Activated naive CD8-positive, alpha-beta T cell (primary cell): ENCODE measurements around the gene SPATA20.

Experiments
- H3K27ac Mint-ChIP-seq: one replicate; pipeline ENCODE4 v1.8.0; 2021; ENCODE audit warnings: mixed read lengths
- H3K27me3 Mint-ChIP-seq: one replicate; pipeline ENCODE4 v1.8.0; 2021; ENCODE audit warnings: mixed read lengths
- H3K36me3 Mint-ChIP-seq: one replicate; pipeline ENCODE4 v1.8.0; 2021; ENCODE audit warnings: mixed read lengths
- H3K4me1 Mint-ChIP-seq: one replicate; pipeline ENCODE4 v1.8.0; 2021; ENCODE audit warnings: low read depth, mixed read lengths
- H3K4me3 Mint-ChIP-seq: one replicate; pipeline ENCODE4 v1.8.0; 2021; ENCODE audit warnings: mild to moderate bottlenecking, mixed read lengths
- H3K9me3 Mint-ChIP-seq: one replicate; pipeline ENCODE4 v1.8.0; 2021; ENCODE audit warnings: low read depth, mixed read lengths

The SPATA20 gene

DNA sequence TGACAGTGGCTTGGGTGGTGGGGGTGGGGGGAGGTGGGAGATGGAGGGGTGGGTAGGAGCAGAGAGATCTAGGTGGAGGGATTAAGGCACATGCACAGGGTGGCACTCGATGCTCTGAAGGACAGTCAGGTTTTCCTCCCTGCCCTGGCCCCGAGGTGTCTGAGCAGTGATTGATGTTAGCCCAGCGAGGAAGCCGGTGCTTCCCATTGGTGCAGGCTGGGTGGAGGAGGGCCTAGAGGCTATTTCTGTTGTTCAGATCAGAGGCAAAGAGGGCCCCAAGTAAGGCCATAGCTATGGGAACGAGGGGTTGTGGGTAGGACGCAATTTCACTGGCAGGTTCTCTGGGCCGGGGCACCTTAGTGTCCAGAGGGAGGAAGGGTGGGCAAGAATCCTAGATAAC is 36.7 kb downstream of the SPATA20 start:
- Mint-ChIP-seq H3K27me3 (peaks cover 2% of the 10 kb centered on the region), H3K36me3 (no peaks in the 10 kb centered on the region), H3K4me1 (no peaks in the 10 kb centered on the region), H3K27ac (no peak overlapping the region), H3K9me3 (no peaks in the 10 kb centered on the region), H3K4me3 (no peak overlapping the region)

DNA sequence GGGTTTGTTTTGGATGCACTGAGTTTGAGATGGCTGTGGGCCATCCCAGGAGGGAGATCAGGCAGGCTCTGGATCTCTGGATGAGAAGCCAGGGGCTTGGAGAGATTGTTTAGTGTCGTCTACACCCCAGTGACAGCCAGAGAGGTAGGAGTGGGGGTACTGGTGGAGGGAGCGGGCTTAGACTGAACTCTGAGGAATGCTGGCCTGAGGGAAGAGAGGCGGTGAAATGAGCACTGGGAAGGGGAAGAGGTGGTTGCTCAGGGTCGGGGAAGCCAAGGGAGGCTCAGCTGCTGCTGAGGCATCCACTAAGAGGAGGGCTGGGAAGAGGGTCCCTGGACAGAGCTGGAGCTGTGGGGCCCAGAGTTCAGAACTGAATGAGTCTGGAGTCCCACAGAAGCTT is 37.1 kb downstream of the SPATA20 start:
- Mint-ChIP-seq H3K27me3 (peaks cover 2% of the 10 kb centered on the region), H3K27ac (no peak overlapping the region)

DNA sequence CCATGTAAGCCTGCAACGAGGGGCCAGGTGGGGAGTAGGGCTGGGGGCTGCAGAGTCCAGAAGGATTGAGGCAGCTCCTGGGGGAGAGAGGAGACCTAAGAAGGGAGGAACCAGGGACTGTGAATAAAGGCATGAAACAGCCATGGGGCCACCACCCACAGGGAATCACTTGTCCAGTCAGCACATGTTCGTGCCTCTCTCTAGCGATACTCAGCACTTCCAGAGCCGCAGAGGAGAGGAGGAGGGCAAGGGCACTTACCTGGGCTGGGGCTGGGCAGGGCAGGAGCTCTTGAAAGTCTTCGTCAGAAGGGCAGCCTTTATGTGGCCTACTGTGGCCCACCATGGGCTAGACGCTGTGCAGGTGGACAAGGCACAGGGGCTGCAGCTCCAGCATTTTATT is 37.8 kb downstream of the SPATA20 start:
- Mint-ChIP-seq H3K27ac (no peak overlapping the region), H3K27me3 (peaks cover 2% of the 10 kb centered on the region), H3K36me3 (no peaks in the 10 kb centered on the region), H3K4me3 (no peak overlapping the region), H3K9me3 (no peaks in the 10 kb centered on the region), H3K4me1 (no peaks in the 10 kb centered on the region)

More for the DNA sequence above, 37.1 kb downstream of the SPATA20 start:
- no peak overlapping the region for H3K4me3 Mint-ChIP-seq
- H3K36me3 Mint-ChIP-seq = no peaks in the 10 kb centered on the region
- no peaks in the 10 kb centered on the region for H3K4me1 Mint-ChIP-seq
- H3K9me3 Mint-ChIP-seq = no peaks in the 10 kb centered on the region

DNA sequence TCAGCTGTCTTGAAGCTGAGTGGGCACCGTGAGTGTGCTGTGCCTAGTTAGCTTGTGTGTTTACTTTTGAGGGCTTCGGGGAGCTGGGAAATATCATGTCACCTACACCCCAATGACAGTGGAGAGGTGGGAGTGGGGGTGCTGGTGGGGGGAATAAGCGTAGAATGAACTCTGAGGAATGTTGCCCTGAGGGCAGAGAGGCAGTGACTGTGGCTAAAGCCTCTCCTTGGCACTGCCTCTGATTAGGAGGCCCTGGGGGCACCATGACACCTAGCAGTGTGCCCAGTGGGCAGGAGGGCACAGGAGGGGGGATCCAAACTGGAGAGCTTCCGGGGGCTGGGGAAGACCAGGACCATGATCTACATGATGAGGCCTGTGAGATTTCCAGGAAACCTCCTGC is 38.4 kb downstream of the SPATA20 start:
- Mint-ChIP-seq H3K4me3 (no peak overlapping the region), H3K4me1 (no peaks in the 10 kb centered on the region), H3K36me3 (no peaks in the 10 kb centered on the region), H3K27me3 (peaks cover 2% of the 10 kb centered on the region), H3K9me3 (no peaks in the 10 kb centered on the region), H3K27ac (no peak overlapping the region)

DNA sequence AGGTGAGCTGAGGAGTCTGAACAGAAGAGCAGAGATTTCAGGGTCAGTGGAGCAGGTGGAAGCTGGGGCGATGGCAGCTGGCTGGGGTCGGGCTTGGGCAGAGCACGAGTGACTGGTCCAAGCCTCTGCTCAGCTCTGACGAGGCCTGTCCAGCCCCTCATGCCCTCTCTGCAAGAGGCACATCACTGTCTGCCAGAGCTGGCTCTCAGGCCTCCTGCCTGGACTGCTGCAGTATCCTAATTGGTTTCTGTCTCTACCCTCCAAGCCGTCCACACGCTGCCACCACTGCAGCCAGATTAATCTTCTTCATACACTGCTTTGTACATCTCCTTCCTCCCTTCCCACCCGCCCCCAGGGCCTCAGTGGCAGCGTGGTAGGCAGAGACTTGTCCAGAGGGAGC is 38.9 kb downstream of the SPATA20 start:
- H3K9me3 Mint-ChIP-seq = no peaks in the 10 kb centered on the region
- no peaks in the 10 kb centered on the region for H3K36me3 Mint-ChIP-seq
- no peak overlapping the region for H3K4me3 Mint-ChIP-seq
- H3K27me3 Mint-ChIP-seq = peaks cover 2% of the 10 kb centered on the region
- H3K4me1 Mint-ChIP-seq = no peaks in the 10 kb centered on the region
- H3K27ac Mint-ChIP-seq = no peak overlapping the region

DNA sequence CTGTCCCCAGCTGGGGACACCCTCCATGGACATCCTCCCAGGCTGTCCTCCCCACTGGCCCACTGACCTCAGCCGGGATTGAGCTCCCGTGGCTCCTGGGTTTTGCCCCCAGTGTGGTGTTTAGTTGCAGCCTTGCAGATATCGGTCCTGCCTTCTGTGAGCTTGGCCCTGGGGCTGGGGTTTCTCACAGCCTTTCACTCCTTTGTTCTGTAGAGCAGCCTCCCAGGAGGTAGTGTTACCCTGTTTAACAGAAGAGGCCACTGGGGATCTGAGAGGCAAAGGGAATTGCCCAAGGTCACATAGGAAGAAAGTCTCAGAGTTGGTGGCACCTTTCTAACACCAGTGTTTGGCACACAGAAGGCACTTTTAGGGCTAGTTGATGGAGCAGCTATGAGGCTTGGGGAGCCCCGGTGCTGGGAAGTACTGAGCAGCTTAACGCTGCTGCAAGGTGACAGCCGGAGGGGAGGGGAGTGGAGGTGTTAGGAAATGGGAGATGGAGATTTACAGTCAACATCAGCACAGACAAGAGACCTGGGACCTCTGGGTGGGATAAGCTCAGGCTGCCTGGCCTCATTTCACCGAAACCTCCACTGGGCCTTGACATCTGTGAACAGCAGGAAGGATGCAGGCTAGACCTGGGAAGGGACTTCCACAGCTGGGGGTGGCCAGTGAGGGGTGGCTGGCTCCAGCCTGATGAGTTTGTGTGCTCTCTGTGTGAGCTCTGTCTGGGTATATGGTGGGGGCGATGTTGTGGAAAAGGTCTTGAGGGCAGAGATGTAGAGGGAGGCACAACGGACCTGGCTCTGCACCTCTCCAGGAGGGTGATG is 39.7 kb downstream of the SPATA20 start:
- no peaks in the 10 kb centered on the region for H3K9me3 Mint-ChIP-seq
- no peaks in the 10 kb centered on the region for H3K36me3 Mint-ChIP-seq
- no peaks in the 10 kb centered on the region for H3K4me1 Mint-ChIP-seq
- no peak overlapping the region for H3K27ac Mint-ChIP-seq
- H3K27me3 Mint-ChIP-seq = no peaks in the 10 kb centered on the region
- H3K4me3 Mint-ChIP-seq = no peak overlapping the region

DNA sequence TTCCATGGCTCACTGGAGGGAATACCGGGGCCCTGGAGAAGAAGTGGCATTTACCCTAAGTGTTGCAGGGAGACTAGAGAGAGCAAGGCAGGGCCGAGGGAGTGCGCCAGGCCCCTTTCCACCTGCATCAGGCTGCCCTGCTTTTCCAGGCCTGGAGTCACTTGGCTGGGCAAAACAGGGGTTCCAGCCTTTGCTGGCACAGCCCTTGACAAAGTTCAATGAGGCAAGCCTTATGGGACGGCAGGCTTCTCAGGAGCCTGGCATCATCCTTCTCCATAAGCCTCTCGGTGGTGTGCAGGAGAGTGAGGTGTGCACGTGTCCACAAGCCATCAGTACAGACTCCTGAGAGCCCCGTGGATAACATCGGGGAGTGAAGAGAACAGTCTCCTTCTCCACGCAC is 40.6 kb downstream of the SPATA20 start:
- Mint-ChIP-seq H3K9me3 (no peaks in the 10 kb centered on the region), H3K4me3 (no peak overlapping the region), H3K36me3 (no peaks in the 10 kb centered on the region), H3K27ac (no peak overlapping the region), H3K4me1 (no peaks in the 10 kb centered on the region), H3K27me3 (no peaks in the 10 kb centered on the region)

DNA sequence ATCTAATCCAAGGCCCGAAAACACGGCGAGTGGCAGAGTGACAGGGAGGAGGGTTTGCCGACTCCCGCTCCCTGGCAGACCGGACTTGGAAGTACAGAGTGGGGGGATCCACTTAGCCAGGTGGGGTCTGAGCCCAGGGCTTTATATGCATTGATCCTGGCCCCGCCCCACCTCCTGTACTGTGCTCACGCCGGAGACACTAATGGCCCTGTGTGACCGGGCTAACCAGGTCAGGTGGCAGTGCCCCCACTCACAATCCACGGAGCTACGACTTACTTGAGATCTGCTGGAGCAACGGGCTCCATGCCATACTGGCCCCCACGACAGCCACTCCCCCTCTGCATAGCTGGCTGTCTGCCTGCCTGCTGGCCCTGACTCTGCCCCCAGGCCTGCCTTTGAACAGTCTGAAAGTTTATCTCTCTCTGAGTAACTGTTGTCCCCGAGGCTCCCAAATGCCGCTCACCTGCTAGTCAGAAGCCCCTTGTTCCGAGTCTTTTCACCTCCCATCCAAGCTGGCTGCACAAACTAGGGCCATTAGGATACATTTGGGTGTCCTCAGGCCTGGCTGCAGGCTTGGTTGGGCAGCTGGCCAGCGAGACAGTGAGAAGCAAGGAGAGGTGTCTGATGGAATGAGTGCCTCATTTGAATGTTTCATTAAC is 41.5 kb downstream of the SPATA20 start:
- no peaks in the 10 kb centered on the region for H3K4me1 Mint-ChIP-seq
- H3K27me3 Mint-ChIP-seq = no peaks in the 10 kb centered on the region
- no peaks in the 10 kb centered on the region for H3K36me3 Mint-ChIP-seq
- H3K4me3 Mint-ChIP-seq = no peak overlapping the region
- no peaks in the 10 kb centered on the region for H3K9me3 Mint-ChIP-seq
- H3K27ac Mint-ChIP-seq = no peak overlapping the region

DNA sequence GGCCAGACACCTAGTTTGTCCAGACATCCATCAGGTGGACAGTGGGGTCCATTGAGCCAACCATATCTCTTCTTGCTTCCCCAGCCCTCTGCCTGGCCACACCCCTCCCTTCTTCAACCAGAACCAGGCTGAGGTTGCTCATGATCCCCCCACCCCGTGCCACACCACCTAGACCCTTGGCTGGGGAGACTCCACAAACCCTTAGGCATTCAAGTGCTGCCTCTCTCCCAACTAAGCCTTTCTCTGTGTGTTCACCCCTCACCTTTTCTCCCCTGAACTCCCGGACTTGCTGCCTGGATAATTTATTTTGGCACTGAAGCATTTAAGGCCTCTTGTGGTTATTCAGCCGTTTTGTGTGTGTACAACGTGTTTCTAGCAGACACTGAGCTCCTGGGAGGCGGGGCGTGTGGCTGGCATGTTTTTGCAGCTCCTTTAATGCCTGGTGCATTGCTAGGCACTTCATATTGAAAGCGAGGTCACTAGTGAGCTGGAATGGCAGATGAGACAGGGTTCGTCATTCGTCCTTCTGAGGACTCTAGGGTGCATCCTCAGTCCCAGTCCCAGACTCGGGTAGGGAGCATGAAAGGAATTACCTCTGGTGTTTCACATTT is 42.2 kb downstream of the SPATA20 start:
- no peaks in the 10 kb centered on the region for H3K36me3 Mint-ChIP-seq
- no peak overlapping the region for H3K27ac Mint-ChIP-seq
- H3K4me1 Mint-ChIP-seq = no peaks in the 10 kb centered on the region
- H3K9me3 Mint-ChIP-seq = no peaks in the 10 kb centered on the region
- H3K27me3 Mint-ChIP-seq = no peaks in the 10 kb centered on the region
- no peak overlapping the region for H3K4me3 Mint-ChIP-seq

DNA sequence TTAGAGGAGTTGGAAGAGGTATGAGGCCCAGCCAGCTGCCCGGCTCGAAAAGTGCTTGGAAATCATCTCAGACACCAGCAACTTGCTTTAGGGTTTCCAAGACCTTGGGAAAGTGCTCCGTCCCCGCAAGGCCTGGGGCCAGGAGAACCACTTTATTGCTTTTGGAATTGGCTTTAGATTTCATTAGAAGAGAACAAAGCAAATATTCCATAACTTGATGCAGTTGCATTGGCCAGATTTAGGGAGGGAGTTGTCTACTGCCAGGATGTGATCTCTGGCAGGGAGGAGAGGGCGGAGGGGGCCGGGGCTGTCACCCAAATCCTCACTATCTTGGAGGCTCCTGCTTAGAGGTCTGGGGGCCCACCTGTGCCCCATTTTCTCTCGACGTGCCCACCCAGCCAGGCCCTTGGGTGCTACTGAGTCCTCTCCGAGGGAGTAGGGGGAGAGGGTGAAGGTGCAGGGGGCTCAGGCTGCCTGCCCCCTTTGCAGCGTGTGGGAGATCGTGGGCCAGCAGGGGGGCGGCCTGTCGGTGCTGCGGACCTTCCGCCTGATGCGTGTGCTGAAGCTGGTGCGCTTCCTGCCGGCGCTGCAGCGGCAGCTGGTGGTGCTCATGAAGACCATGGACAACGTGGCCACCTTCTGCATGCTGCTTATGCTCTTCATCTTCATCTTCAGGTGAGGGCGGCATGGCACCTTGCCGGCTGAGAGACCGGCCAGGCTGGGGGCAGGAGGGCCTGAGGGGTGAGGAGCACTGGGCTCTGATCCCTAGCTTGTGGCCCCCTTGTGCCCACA is 44.2 kb downstream of the SPATA20 start:
- Mint-ChIP-seq H3K36me3 (no peaks in the 10 kb centered on the region), H3K9me3 (no peaks in the 10 kb centered on the region), H3K27ac (no peak overlapping the region), H3K27me3 (no peaks in the 10 kb centered on the region), H3K4me3 (no peak overlapping the region), H3K4me1 (no peaks in the 10 kb centered on the region)

DNA sequence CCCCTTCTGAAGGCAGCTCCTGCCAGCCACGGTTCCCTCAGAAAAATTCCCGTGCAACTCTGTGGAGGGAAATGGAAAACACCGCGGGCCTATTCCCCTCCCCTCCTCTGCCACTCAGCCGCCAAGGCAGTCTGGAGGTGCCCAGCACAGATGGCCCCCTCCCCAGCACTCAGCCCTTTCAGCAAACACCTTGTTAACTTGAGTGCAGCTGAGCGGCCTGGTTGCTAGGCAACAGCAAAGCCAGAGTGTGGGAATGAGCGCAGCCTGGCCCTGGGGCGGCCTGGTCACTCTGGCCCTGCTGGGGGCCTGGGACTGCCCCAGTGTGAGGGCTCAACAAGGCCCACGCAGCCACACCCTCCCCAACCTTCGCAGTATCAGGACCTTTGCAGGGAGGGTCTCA is 46.3 kb downstream of the SPATA20 start:
- no peaks in the 10 kb centered on the region for H3K36me3 Mint-ChIP-seq
- no peak overlapping the region for H3K27ac Mint-ChIP-seq
- no peaks in the 10 kb centered on the region for H3K27me3 Mint-ChIP-seq
- H3K4me3 Mint-ChIP-seq = no peak overlapping the region
- no peaks in the 10 kb centered on the region for H3K9me3 Mint-ChIP-seq
- H3K4me1 Mint-ChIP-seq = no peaks in the 10 kb centered on the region

DNA sequence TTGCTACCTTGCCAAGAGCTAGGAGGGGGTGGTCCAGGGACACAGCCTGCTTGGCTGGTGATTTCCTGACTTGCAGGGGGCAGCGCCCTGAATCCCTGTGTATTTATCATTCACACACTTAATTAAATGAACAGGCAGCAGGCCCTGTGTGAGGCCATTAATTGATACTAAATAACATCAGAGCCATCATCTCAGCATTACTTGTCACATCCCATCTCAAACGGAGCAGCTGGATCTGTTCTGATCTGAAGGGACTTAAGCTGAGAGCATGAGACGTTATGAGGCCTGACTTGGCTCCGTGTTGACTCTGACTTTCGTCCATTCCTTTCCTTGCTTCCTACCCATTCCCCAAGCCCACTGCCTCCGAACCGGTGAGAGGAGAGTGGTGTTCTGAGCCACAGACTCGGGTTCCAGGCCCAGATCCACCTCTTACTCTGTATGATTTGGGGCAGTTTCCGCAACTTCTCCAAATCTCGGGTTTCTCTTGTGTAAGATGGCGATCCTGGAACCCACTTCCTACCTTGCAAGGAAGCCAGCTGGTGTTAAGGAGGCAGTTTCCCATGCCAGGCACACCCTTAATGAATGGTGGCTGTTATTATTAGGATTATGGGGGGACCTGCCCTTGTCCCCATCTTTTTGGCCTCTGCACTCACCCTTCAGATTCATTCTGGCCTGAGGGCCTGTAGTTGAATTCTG is 47.3 kb downstream of the SPATA20 start:
- Mint-ChIP-seq H3K9me3 (no peaks in the 10 kb centered on the region), H3K36me3 (no peaks in the 10 kb centered on the region), H3K27me3 (no peaks in the 10 kb centered on the region), H3K4me3 (no peak overlapping the region), H3K4me1 (no peaks in the 10 kb centered on the region), H3K27ac (no peak overlapping the region)

DNA sequence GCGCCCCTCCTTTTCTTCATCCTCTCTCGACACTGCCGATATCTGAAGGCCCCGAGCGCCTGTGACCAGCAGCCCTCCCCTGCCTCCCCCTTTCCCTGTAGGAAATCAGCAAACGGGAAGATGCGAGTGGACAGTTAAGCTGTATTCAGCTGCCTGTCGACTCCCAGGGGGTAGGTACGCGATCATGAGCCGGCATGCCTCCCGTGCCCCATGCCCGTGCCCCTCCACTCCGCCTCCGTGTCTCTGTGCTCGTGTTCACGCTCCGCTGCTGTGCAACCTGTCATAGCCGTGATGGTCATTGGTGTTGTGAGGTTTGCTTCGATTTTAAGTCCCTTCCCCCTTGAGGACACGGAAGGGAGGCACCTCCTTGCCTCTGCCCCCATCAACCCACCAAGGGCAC is 47.9 kb downstream of the SPATA20 start:
- Mint-ChIP-seq H3K27ac (no peak overlapping the region), H3K4me1 (no peaks in the 10 kb centered on the region), H3K27me3 (no peaks in the 10 kb centered on the region), H3K4me3 (no peak overlapping the region), H3K36me3 (no peaks in the 10 kb centered on the region), H3K9me3 (no peaks in the 10 kb centered on the region)

DNA sequence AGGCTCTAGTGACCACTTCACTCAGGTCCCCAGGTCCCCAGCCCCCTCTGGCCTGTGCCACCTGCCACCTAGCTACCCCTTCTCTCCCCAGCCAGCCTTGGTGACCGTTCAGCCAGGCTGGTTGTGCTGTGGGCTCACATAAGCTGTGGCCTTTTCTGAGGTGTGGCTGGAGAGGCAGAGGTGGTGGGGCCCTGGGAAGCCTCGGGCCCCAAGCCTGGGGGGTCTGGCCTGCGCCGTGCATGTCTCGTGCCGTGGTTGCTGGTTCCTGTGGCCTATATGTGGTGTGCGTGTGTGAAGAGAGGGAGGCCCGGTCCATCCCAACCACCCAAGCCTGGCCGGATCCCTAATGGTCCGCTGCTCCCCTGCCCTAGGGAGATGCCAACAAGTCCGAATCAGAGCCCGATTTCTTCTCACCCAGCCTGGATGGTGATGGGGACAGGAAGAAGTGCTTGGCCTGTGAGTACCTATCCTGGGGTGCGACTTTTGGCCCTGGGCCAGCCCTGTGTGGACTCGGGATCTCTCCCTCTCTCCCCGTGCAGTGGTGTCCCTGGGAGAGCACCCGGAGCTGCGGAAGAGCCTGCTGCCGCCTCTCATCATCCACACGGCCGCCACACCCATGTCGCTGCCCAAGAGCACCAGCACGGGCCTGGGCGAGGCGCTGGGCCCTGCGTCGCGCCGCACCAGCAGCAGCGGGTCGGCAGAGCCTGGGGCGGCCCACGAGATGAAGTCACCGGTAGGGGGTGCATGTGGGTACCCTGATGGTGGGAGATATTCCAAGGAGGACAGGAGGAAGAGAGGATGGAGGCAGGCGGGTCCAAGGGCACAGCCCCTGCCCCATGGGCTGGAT is 49.4 kb downstream of the SPATA20 start:
- H3K27ac Mint-ChIP-seq = no peak overlapping the region
- H3K4me1 Mint-ChIP-seq = no peaks in the 10 kb centered on the region
- no peak overlapping the region for H3K4me3 Mint-ChIP-seq
- H3K27me3 Mint-ChIP-seq = no peaks in the 10 kb centered on the region
- no peaks in the 10 kb centered on the region for H3K36me3 Mint-ChIP-seq
- no peaks in the 10 kb centered on the region for H3K9me3 Mint-ChIP-seq
